RWPE1 (cell line): Measurements from ENCODE around the gene ZNF227.

Source experiments
- CTCF ChIA-PET: fragments of 350-600 bp; sonication (Branson Sonifier 250); formaldehyde crosslinking; extraction: SDS; loops from one replicate; lab custom pipeline; 2021; lab: Yijun Ruan, JAX
- POLR2A ChIA-PET: fragments of 400-600 bp; formaldehyde crosslinking; extraction: SDS; loops from one replicate; lab custom pipeline; 2020; ENCODE audit warnings: antibody characterized with exemption; ENCODE audit not compliant: low non-redundant PET; lab: Yijun Ruan, JAX
- DNase-seq: peaks from one replicate; pipeline ENCODE4 v3.0.0; 2012; ENCODE audit warnings: low spot score
- H3K27ac ChIP-seq: fragments of 450-650 bp; 2 replicates; pipeline ENCODE4 v1.5.1; 2017
- TF ChIP-seq, protein P1 (sequence below): fragments of 450-650 bp; conservative IDR thresholded peaks from 2 replicates; pipeline ENCODE4 v1.5.1; 2017; ENCODE audit warnings: low read depth, mild to moderate bottlenecking

Gene ZNF227

DNA sequence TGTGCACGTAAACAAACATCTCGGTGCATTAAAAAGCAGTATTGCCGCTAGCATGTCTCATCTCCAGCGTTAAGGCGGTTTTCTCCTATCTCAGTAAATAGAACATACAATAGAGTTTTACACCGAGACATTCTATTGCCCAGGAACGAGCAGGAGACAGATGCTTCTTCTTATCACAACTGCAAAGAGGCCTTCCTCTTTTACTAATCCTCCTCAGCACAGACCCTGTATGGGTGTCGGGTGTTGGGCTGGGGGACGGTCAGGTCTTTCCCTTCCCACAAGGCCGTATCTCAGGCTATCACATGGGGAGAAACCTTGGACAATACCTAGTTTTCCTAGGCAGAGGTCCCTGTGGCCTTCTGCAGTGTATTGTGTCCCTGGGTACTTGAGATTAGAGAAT lies 68.6 kb downstream of the ZNF227 start:
- no peak for DNase-seq
- TF ChIP-seq, protein P1, sequence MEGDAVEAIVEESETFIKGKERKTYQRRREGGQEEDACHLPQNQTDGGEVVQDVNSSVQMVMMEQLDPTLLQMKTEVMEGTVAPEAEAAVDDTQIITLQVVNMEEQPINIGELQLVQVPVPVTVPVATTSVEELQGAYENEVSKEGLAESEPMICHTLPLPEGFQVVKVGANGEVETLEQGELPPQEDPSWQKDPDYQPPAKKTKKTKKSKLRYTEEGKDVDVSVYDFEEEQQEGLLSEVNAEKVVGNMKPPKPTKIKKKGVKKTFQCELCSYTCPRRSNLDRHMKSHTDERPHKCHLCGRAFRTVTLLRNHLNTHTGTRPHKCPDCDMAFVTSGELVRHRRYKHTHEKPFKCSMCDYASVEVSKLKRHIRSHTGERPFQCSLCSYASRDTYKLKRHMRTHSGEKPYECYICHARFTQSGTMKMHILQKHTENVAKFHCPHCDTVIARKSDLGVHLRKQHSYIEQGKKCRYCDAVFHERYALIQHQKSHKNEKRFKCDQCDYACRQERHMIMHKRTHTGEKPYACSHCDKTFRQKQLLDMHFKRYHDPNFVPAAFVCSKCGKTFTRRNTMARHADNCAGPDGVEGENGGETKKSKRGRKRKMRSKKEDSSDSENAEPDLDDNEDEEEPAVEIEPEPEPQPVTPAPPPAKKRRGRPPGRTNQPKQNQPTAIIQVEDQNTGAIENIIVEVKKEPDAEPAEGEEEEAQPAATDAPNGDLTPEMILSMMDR: no peak
- no peak overlapping the region for H3K27ac ChIP-seq
- CTCF ChIA-PET: no interaction called here
- POLR2A ChIA-PET: no interaction called here

DNA sequence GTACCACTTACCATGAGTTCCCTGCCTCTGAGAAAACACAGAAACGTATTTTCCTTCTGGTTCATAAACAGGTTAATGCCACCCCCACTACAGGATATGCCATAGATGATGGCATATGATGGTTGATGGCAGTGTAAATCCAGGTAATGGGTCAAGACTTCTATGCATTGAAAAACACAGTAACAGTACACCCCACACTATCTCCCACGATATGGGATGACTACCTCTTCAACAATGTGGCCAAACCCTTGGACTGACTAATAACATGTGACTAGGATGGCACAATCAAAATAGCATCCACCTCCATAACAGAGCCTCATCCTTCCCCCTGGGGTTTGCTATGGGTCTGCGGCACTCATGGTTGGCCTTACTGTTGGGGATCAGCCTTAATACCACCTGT lies 70.5 kb downstream of the ZNF227 start:
- CTCF ChIA-PET: no interaction called here
- TF ChIP-seq, protein P1: no peak
- H3K27ac ChIP-seq: no peak overlapping the region
- POLR2A ChIA-PET: no interaction called here
- peak; percentile 38 for DNase-seq

DNA sequence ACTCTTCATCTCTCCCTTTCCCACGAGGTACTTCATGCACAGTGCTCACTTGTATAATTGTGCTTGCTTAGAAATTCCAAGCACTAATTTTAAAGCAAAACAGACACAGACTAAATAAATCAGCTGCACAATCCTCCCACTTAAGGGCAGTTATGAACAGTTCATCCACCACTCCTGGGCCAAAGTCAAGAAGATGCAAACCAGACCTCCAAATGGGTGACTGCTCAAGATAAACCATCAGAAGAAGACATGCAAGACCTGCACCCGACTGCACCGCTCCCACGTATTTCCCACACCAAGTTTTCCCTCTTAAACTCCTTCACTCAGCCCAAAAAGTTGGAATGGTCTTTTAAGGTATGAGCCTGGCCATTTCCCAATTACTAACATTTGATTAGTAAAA lies 72.6 kb downstream of the ZNF227 start:
- DNase-seq: no peak
- ChIA-PET CTCF (no interaction called here), POLR2A (no interaction called here)
- no peak overlapping the region for H3K27ac ChIP-seq
- TF ChIP-seq, protein P1: no peak
